HG02588 (cell line): ENCODE results near the gene LDLRAD3.

Experiments
- ATAC-seq: cut with Tn5 transposase; IDR thresholded peaks from one replicate; pipeline ENCODE4 v1.9.1; 2021; ENCODE audit warnings: mild to moderate bottlenecking, moderate library complexity; ENCODE audit not compliant: unreplicated experiment

The LDLRAD3 gene

DNA sequence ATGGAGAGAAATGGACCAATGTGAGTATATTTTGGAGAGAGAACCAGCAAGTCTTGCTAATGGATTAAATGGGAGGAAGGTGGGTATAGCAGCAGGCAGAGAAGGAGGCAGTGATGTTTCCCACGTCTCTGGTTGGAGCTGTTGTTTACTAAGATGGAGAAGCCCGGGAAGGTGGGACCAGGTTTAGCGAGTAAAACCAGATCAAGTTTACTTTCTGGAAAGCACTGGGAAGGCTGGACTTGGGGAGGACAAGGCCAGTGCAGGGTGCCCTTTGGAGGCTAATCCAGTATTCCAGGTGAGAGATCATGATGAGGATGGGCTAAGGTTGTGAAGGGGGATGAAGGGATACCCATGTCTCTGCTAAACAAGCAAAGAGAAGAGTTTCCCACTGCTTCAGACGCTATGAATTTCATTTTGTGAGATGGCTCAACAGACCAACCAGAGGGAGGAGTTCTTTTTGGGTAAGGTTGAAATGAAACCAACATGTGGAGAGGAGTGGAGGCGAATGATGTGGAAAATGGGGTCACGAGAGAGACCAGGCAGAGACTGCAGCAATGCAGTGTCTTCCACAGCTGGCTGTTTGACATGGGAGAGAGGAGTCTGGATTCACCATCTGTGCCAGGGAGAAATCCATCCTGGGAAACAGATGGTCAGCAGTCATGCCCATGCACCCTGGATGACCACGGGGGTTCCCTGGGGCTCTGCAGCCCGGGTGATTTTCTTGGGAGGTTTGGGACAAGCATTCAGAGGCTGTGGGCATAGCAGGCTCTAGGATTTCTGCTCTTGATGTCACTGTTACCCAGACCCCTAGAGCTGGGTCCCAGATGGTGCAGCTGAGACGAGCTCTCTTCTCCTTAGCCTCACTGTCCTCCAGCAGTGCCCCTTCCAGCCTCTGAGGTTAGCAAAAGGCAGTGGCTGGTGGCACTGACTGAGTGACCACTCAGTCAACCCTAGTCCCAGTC is 320.4 kb downstream of the LDLRAD3 start:
- no peak for ATAC-seq

GRCh38 chr11:36264973-36265344 is 321.1 kb downstream of the LDLRAD3 start:
- ATAC-seq: no peak

GRCh38 chr11:36265793-36266628 is 322.1 kb downstream of the LDLRAD3 start:
- ATAC-seq: peak; percentile 63

- ATAC-seq: no peak
Measured at GRCh38 chr11:36266767-36267166, 322.9 kb downstream of the LDLRAD3 start.

DNA sequence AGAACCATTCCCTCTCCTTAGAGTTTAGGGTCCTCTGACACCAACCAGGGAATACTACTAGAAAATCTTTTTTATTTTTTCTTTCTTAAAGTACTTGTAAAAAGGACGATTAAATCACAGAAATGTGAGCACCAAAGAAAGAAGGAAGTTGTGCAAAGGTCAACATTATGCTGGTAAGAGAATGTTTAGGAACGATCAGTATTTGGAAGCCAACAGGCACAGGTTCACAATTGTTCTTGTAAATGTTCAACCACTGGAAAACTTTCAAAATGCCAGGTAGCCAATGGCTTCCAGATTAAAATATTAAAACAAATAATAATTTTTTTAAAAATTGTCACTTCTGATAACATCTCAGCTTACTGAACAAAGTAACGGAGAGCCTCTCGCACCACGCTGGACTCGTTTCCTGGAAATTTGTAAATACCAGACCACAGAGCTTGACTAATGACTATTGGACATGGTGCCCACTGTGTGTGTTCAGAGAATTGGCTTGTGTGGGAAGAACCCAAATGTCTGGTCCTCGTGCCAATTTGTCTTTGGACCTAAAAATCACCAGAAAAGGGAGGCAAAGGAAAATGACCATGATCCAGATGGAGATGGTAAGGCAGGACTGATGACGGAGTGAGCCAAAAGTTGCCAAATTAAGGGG is 324.6 kb downstream of the LDLRAD3 start:
- ATAC-seq: no peak

DNA sequence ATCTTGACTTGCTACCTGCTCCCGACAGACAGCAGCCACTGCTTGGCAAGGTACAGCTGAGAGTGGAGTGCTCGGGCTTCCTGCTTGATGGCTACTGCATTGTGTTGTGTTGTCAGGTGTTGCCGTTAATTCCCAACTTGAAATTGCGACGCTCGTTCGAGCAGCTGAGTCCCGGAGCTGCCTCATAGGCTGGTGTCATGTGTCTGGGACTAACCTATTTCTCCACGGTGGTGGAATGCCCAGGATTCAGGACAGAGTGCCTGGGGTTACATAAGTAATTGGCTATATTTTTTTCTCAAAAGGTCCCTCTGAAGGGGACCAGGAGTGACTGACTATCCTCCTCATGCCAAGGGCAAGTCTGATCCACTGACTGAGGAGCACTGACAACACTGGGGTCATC is 326.8 kb downstream of the LDLRAD3 start:
- ATAC-seq: no peak

DNA sequence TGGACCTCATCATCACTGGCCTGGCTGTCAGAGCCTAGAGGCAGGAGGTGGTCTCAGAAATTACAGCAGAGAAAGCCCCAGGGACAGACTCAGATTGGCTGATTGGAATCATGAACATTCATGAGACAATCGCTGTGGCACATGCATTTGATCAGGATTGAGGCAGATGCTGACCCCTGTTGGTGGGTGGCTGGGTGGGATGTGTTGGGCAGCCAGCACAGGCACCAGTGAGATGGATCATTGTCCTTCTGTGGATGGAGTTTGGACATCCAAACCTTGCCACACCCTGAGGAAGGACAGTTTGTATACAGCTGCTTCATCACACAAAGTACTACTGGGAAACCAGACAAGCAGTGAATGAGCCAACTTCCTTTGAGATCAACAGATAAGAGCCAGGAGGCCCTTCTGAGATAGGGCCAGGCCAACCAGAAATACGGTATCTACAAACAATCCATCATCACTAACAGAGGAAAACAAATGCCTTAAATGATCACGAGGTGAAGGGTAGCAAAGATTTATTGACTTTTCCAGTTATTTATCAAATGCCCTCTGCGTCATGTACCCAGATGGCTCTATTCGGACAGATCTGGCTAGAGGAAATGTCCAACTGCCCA is 328.0 kb downstream of the LDLRAD3 start:
- ATAC-seq: no peak

DNA sequence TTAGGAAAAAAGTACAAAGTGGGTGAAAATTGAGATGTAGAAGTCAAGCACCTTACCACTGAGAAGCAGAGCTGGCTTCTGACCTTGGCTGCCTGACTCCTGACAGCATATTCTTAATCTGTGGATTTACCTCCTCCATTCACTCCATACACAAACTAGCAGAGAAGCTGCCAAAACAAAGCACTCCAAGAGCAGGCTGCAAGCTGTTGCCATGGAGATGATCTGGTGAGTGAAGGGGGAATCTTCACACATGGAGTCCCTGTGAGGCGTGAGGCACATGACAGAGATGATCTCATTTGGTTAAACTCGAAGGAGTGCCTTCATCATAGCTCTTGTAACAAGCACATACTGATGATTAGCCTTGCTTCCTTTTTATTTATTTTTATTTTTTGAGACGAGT is 329.2 kb downstream of the LDLRAD3 start:
- ATAC-seq: no peak

GRCh38 chr11:36274414-36274813 is 330.6 kb downstream of the LDLRAD3 start:
- ATAC-seq: no peak

DNA sequence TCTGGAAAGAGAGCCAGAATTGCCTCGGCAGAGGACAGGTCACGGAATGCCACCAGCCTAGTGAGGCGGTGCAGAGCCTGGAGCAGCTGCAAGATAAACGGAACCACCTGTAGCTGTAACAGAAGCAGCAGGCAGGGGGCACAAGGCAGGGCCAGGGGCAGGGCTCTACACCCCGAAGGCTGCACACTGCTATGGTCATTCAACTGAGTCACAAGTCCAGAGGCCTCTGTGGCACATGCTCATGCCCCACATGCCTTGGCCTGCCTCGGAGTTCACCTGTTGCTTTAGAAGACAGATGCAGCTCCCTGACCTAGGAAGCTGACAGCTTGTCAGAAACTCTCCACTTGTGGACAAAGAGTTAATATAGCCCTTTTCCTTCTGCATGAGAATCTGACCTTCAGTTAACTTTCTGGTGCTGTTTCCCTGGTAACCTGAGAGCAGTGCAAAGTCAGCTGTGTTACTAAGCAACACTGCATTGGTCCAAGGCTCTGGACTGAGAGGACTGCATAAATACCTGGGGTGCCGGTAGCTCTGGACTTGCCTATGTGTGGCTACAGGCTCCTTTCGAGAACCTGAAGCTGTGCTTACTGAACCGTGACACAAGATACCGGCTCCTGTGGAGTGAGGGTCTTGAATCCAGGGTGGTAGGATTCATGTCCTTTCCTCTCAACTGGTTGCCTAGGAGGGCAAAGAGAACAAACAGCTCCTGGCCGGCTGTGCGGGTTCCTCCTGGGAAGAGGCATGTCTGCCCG is 334.8 kb downstream of the LDLRAD3 start:
- ATAC-seq: no peak

DNA sequence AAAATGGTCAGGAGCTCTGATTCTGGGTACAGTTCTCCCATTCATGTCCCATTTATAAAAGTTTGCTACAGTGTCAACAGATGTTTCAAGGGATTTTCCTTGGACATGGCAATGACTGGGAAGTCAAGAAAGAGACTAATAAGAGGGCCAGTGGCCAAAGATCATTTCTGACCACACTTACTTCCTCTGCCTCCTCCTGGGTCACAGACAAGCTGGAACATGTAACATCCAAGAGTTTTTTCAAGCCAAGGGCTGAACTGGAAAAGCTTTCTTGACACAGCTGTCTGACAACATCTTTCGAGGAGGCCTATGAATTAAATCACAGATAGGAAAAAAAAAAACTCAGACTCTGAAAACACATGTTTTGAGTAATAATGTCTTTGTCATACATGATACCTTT is 336.7 kb downstream of the LDLRAD3 start:
- no peak for ATAC-seq
